OCI-LY7 (cell line): ENCODE data around the gene RAD50. TPM values are rescaled to one million over a fixed set of nuclear protein-coding genes. Genes with fewer than 3 reads are reported as not detected.
A peak's percentile ranks its signal among the peaks of the same experiment; 100 is the strongest.

Source experiments
- BruUV-seq: library from RNA; stranded (reverse); fragments of 400-500 nt; replicated peaks from 2 replicates; lab custom pipeline; 2021; lab: Mats Ljungman, UMichigan
- CTCF ChIA-PET: fragments of 300-600 bp; sonication (Branson Sonifier 250); formaldehyde crosslinking; loops from one replicate; lab custom pipeline; 2022; ENCODE audit warnings: antibody characterized with exemption; ENCODE audit not compliant: unreplicated experiment; lab: Charles Lee
- POLR2A ChIA-PET: fragments of 300-600 bp; sonication (Branson Sonifier 250); formaldehyde crosslinking; loops from one replicate; lab custom pipeline; 2022; ENCODE audit warnings: antibody characterized with exemption; lab: Charles Lee
- DNase-seq: peaks from one replicate; pipeline ENCODE4 v3.0.0-alpha.2; 2015; ENCODE audit warnings: low spot score
- H2AFZ ChIP-seq: fragments of 200-600 bp; sonication (generic), shearing (Covaris generic); 2 replicates; pipeline ENCODE4 v1.6.1; 2014; ENCODE audit warnings: mild to moderate bottlenecking, antibody characterized with exemption, low read length, moderate library complexity
- H3K27ac ChIP-seq: fragments of 200-600 bp; sonication (generic); 2 replicates; pipeline ENCODE4 v1.5.1; 2014; ENCODE audit warnings: mixed run types, low read depth, mild to moderate bottlenecking, moderate library complexity, low read length, inconsistent platforms; ENCODE audit not compliant: poor library complexity, severe bottlenecking
- H3K36me3 ChIP-seq: fragments of 200-600 bp; sonication (generic); 2 replicates; pipeline ENCODE4 v1.6.1; 2014; ENCODE audit warnings: mild to moderate bottlenecking, antibody characterized with exemption, low read length, moderate library complexity, mixed read lengths; ENCODE audit not compliant: insufficient read depth
- H3K4me1 ChIP-seq: fragments of 200-600 bp; sonication (generic); 2 replicates; pipeline ENCODE4 v1.5.1; 2014; ENCODE audit warnings: mild to moderate bottlenecking, low read length; ENCODE audit not compliant: insufficient read depth, poor library complexity, severe bottlenecking
- H3K4me2 ChIP-seq: fragments of 200-600 bp; sonication (generic); 2 replicates; pipeline ENCODE4 v1.6.1; 2014; ENCODE audit warnings: mild to moderate bottlenecking, low read length
- H3K4me3 ChIP-seq: fragments of 200-600 bp; sonication (generic); 2 replicates; pipeline ENCODE4 v1.5.1; 2014; ENCODE audit warnings: mild to moderate bottlenecking, low read depth, low read length; ENCODE audit not compliant: poor library complexity, severe bottlenecking
- H3K79me2 ChIP-seq: fragments of 200-600 bp; sonication (generic); 2 replicates; pipeline ENCODE4 v1.6.1; 2016; ENCODE audit warnings: low read depth, mild to moderate bottlenecking, low read length, moderate library complexity, mixed read lengths; ENCODE audit not compliant: insufficient read depth
- H3K9me2 ChIP-seq: fragments of 200-600 bp; sonication (generic); 2 replicates; pipeline ENCODE4 v1.6.1; 2016; ENCODE audit warnings: mild to moderate bottlenecking, low read length, mixed read lengths; ENCODE audit not compliant: insufficient read depth
- H3K9me3 ChIP-seq: fragments of 200-600 bp; sonication (generic); 2 replicates; pipeline ENCODE4 v1.6.1; 2014; ENCODE audit warnings: mild to moderate bottlenecking, mixed run types, low read length, mixed read lengths
- H4K20me1 ChIP-seq: fragments of 200-600 bp; sonication (generic); 2 replicates; pipeline ENCODE4 v1.6.1; 2014; ENCODE audit warnings: mild to moderate bottlenecking, antibody characterized with exemption, low read length, moderate library complexity, mixed read lengths; ENCODE audit not compliant: insufficient read depth
- EZH2phosphoT487 ChIP-seq: fragments of 200-600 bp; sonication (generic); IDR thresholded peaks from 2 replicates; pipeline ENCODE4 v1.6.1; 2018; ENCODE audit warnings: low read depth, borderline replicate concordance, mild to moderate bottlenecking, mixed run types, antibody characterized with exemption, low read length, moderate library complexity, mixed read lengths
- intact Hi-C: fragments of 100-400 bp; cut with micrococcal nuclease; formaldehyde crosslinking; loops from one replicate; pipeline ENCODE4 v1.10.0; 2022; ENCODE audit not compliant: unreplicated experiment
- total RNA-seq, 2 experiments: library from RNA; depleted of rRNA in 1 of 2; stranded (reverse); fragments of >200 nt in 1 of 2; shearing (Covaris generic) in 1 of 2; gene quantifications; 2 replicates each; pipeline ENCODE4 v1.2.3, GENCODE V29; 2014 to 2022
- TF ChIP-seq, protein P1 (sequence below): fragments of 200-600 bp; sonication (generic); conservative IDR thresholded peaks from 2 replicates; pipeline ENCODE4 v1.5.1; 2014; ENCODE audit warnings: mild to moderate bottlenecking, antibody characterized with exemption, low read length, moderate library complexity, mixed read lengths

The RAD50 gene
- total RNA-seq, 2 experiments from 2014 or later, result 24.0 to 59.8 TPM

GRCh38 chr5:132684922-132685720 is 128.3 kb downstream of the RAD50 start:
- intact Hi-C loops, result no loop called here
- Histone ChIP-seq H3K4me1 (peaks cover 20% of the 10 kb centered on the region), H3K27ac (no peak overlapping the region), H3K9me3 (no peaks in the 10 kb centered on the region), H3K36me3 (no peaks in the 10 kb centered on the region), H3K4me2 (no peak overlapping the region), H4K20me1 (no peaks in the 10 kb centered on the region), H3K4me3 (no peak overlapping the region), H3K9me2 (no peaks in the 10 kb centered on the region), H2AFZ (no peak overlapping the region), H3K79me2 (no peaks in the 10 kb centered on the region)
- no peak for DNase-seq
- ChIA-PET CTCF (no interaction called here), POLR2A (interaction anchor here (0.9 kb wide), 1 partner anchor 99 kb away, joined by 4 read pairs; no protein-coding TSS in a partner anchor)
- BruUV-seq, result no TSS peak
- no peak for TF ChIP-seq EZH2phosphoT487
- TF ChIP-seq, protein P1, sequence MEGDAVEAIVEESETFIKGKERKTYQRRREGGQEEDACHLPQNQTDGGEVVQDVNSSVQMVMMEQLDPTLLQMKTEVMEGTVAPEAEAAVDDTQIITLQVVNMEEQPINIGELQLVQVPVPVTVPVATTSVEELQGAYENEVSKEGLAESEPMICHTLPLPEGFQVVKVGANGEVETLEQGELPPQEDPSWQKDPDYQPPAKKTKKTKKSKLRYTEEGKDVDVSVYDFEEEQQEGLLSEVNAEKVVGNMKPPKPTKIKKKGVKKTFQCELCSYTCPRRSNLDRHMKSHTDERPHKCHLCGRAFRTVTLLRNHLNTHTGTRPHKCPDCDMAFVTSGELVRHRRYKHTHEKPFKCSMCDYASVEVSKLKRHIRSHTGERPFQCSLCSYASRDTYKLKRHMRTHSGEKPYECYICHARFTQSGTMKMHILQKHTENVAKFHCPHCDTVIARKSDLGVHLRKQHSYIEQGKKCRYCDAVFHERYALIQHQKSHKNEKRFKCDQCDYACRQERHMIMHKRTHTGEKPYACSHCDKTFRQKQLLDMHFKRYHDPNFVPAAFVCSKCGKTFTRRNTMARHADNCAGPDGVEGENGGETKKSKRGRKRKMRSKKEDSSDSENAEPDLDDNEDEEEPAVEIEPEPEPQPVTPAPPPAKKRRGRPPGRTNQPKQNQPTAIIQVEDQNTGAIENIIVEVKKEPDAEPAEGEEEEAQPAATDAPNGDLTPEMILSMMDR, result no peak

- H3K4me2 ChIP-seq, result no peak overlapping the region
- no peak overlapping the region for H3K4me3 ChIP-seq
- CTCF ChIA-PET, result no interaction called here
- H3K4me1 ChIP-seq, result peaks cover 16% of the 10 kb centered on the region
- H3K9me2 ChIP-seq, result no peaks in the 10 kb centered on the region
- DNase-seq, result no peak
- no peaks in the 10 kb centered on the region for H4K20me1 ChIP-seq
- TF ChIP-seq, protein P1, result no peak
- no peak for TF ChIP-seq EZH2phosphoT487
- H3K36me3 ChIP-seq, result no peaks in the 10 kb centered on the region
- BruUV-seq, result no TSS peak
- H3K27ac ChIP-seq, result no peak overlapping the region
- no peaks in the 10 kb centered on the region for H3K79me2 ChIP-seq
- POLR2A ChIA-PET, result interaction anchor here (0.6 to 0.9 kb wide), 6 partner anchors 52 to 1662 kb away, joined by 3 to 4 read pairs (median 4); no protein-coding TSS in a partner anchor
- H3K9me3 ChIP-seq, result no peaks in the 10 kb centered on the region
- intact Hi-C loops, result no loop called here
- H2AFZ ChIP-seq, result no peak overlapping the region
Measured at GRCh38 chr5:132686193-132686592, 129.4 kb downstream of the RAD50 start.

- peak; percentile 18 for DNase-seq
- no peaks in the 10 kb centered on the region for H3K9me2 ChIP-seq
- ChIA-PET CTCF (no interaction called here), POLR2A (interaction anchor here (0.6 to 1.0 kb wide), 2 partner anchors 15 to 96 kb away, joined by 3 to 5 read pairs; no protein-coding TSS in a partner anchor)
- no peaks in the 10 kb centered on the region for H3K79me2 ChIP-seq
- H2AFZ ChIP-seq, result no peak overlapping the region
- intact Hi-C loops, result no loop called here
- no peak overlapping the region for H3K4me3 ChIP-seq
- H3K27ac ChIP-seq, result no peak overlapping the region
- peaks cover 6% of the 10 kb centered on the region for H3K4me1 ChIP-seq
- no peak overlapping the region for H3K4me2 ChIP-seq
- no peaks in the 10 kb centered on the region for H4K20me1 ChIP-seq
- no peaks in the 10 kb centered on the region for H3K36me3 ChIP-seq
- BruUV-seq, result no TSS peak
- H3K9me3 ChIP-seq, result no peaks in the 10 kb centered on the region
- TF ChIP-seq, protein P1, result no peak
- no peak for TF ChIP-seq EZH2phosphoT487
Measured at GRCh38 chr5:132687995-132688394, 131.2 kb downstream of the RAD50 start.
